Fibroblast of villous mesenchyme (primary cell): Measurements from ENCODE around the gene ILKAP. TPM values are rescaled to one million over a fixed set of nuclear protein-coding genes. Genes with fewer than 3 reads are reported as not detected.
A peak's percentile ranks its signal among the peaks of the same experiment; 100 is the strongest.

Source experiments
- DNase-seq: peaks from one replicate; pipeline ENCODE4 v3.0.0-alpha.2; 2010; ENCODE audit warnings: low read depth
- H3K4me3 ChIP-seq: 2 replicates; pipeline ENCODE4 v1.5.1; 2011; ENCODE audit warnings: low read depth, mild to moderate bottlenecking, low read length
- total RNA-seq: library from RNA; depleted of rRNA; stranded (reverse); fragments of >200 nt; gene quantifications from 2 replicates; pipeline ENCODE4 v1.2.3, GENCODE V29; 2012
- TF ChIP-seq, protein P1 (sequence below): IDR thresholded peaks from 2 replicates; pipeline ENCODE4 v1.5.1; 2012; ENCODE audit warnings: low read depth, mild to moderate bottlenecking, low read length; ENCODE audit not compliant: insufficient read depth

The ILKAP gene
- total RNA-seq, 1 donor, result 22.5 TPM

DNA sequence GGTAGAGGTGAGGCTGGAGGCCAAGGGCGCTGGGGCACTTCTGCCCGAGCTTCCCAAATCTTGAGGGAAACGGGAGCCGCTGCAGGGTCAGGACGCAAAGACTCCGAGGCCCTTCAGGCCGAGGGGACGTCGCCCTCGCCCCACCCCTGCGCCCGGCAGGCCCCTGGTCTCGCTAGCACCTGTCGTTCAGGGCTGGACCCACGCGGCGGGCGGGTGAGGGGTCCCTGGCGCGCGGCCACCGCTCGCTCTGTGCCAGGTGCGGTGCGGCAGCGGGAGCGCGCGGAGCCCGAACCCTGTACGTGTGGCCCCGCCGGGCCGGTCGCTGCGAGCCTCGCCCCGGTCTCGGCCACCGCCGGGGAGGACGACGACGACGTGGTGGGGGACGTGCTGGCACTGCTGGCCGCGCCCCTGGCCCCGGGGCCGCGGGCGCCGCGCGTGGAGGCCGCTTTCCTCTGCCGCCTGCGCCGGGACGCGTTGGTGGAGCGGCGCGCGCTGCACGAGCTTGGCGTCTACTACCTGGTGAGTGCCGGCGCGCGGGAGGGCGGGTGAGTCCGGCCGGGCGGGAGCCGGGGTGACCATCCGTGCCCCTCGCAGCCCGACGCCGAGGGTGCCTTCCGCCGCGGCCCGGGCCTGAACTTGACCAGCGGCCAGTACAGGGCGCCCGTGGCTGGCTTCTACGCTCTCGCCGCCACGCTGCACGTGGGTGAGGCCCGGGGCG lies 39.9 kb downstream of the ILKAP start:
- no peak for DNase-seq
- TF ChIP-seq, protein P1, sequence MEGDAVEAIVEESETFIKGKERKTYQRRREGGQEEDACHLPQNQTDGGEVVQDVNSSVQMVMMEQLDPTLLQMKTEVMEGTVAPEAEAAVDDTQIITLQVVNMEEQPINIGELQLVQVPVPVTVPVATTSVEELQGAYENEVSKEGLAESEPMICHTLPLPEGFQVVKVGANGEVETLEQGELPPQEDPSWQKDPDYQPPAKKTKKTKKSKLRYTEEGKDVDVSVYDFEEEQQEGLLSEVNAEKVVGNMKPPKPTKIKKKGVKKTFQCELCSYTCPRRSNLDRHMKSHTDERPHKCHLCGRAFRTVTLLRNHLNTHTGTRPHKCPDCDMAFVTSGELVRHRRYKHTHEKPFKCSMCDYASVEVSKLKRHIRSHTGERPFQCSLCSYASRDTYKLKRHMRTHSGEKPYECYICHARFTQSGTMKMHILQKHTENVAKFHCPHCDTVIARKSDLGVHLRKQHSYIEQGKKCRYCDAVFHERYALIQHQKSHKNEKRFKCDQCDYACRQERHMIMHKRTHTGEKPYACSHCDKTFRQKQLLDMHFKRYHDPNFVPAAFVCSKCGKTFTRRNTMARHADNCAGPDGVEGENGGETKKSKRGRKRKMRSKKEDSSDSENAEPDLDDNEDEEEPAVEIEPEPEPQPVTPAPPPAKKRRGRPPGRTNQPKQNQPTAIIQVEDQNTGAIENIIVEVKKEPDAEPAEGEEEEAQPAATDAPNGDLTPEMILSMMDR, result no peak
- no peak overlapping the region for H3K4me3 ChIP-seq

DNA sequence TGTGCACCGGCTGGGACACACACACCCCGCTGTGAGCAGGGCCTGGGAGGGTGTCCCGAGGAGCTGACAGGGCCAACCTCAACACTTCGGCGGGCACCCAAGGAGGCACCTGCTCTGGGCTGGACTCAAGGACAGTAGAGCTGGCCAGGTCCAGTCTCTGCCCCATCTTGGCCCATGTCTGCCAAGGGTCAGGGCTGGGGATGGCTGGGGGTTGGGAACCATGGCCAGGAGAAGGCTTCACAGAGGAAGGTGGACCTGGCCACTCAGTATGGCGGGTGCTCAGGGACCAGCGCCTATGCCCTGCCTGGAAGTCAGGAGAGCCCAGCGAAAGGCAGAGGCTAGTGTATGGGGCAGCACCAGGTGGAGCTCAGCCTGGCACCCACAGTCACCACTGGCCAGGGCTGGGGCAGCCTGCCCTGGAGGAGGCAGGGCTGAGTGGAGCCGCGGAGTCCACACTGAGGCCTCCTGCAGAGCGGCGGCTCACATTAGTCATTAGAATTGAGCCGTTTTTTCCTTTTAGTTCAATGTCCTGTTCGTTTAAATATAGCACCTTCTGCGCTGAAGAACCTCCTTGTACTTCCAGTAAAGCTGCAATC lies 40.6 kb downstream of the ILKAP start:
- TF ChIP-seq, protein P1, result no peak
- DNase-seq, result no peak
- no peak overlapping the region for H3K4me3 ChIP-seq

GRCh38 chr2:238162251-238162845 lies 41.1 kb downstream of the ILKAP start:
- TF ChIP-seq, protein P1, result no peak
- H3K4me3 ChIP-seq, result no peak overlapping the region
- DNase-seq, result no peak

DNA sequence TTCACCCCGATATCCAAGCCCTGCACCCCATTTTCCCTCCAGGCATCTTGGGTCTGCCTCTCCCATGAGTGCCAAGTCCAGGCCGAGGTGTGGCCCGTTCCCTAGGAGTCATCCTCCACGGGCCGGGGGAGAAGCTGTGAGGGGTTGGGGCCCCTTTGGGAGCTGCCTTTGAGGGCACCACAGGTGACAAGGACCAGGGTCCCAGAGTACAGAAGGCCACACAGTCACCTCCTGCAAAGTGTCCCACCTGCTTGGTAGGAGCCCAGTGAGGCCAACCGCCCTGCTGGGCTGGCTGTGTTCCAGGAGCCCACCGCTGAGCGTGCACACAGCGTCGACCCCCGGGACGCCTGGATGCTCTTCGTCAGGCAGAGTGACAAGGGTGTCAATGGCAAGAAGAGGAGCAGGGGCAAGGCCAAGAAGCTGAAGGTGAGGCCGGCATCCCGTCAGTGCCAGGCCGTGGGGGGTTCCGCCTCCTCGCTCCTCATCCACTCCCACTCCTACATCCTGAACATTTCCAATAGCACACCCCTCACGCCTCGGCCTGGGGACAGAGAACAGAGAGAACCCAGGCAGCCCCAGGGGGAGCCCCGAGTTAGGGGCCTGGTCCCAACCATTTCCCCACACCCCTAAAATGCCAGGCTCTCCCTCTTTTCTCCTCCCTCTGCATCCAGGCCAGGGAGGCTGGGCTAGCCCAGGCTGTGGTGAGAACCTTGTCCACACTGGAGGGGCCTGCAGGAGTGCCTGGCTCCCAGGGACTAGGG lies 42.0 kb downstream of the ILKAP start:
- H3K4me3 ChIP-seq, result no peak overlapping the region
- DNase-seq, result no peak
- TF ChIP-seq, protein P1, result no peak

DNA sequence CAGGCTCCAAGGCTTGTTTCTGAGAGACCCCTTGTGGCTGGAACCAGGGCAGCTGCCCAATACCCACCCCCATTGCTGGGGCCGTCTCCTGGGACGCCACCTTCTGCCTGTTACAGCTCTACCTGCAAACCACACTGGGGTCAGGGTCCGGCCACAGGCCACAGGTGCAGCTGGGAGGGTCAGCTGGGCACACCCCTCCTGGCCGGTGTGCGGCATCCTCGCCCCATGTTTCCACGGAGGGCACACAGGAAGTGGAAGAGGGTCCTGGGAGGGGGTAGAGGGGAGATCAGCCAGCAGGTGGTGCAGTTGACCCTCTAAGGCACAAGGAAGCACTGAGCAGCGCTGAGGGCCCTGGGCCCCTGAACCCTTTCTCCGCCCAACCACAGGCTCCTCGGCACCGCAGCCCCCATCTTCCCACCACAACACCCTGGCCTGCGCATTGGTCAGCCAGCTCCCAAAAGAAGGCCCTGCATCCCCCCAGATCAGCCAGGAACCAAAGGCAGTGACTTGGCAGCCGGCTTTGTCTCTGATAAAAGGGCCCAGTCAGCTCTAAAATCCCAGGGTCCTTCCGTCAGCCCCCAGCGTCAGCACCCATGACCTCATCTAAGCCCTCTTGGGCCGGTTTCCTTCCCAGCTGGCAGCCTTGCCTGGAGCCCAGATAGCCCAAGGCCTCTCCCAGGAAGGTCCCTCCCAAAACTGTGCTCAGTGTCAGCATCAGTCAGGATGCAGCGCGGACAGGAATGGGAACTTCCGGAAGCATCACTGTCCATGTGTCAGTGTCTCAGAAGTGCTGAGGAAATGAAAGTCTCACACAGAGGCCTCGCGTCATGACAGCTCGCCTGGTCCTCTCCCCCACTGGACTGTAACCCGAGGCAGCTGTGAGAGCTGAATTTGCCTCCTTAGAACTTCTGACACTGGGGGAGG lies 43.0 kb downstream of the ILKAP start:
- TF ChIP-seq, protein P1, result peak; percentile 46
- H3K4me3 ChIP-seq, result no peak overlapping the region
- DNase-seq, result peak; percentile 42

DNA sequence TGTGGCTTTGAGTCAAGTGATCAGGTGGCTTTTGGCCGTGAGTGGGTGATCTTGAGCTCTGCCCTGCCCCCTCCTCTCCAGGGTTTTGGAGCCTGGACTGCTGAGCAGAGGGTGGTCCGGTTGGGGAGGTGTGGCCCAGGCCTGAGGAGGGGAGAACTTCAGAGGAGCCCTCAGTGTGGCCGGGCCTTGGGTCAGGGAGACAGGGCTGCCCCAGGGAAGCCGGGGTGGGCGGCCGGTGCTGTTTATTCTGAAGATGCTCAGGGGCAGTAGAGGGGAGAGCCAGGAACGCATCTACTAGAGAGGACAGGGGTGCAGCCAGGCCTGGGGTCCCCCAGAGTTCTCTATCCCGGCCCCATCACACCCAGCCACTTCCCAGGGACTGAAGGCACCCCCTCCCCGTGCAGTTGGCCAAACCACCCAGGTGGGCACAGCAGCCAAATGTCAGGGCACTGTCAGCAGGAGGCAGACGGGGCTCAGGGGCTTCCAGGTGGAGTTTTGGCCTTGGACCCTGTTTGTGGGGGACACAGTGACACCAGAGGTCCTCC lies 43.8 kb downstream of the ILKAP start:
- no peak for DNase-seq
- no peak overlapping the region for H3K4me3 ChIP-seq

More for the DNA sequence above, 43.8 kb downstream of the ILKAP start:
- TF ChIP-seq, protein P1, result no peak
